Measurements from ENCODE around the gene TICAM2.

- no peak for TF ChIP-seq CTCF (IDR thresholded peaks at IDR 0.05)
- TF ChIP-seq POLR2AphosphoS5 (IDR thresholded peaks at IDR 0.05; ENCODE audit: insufficient read depth in 1 of 2, low read depth in 1 of 2), result no peak
Measured at GRCh38 chr5:115545351-115545882, 56.9 kb downstream of the TICAM2 start.
